Femur (tissue), 1 donor: ENCODE results near the gene TBC1D22B.
A peak's percentile ranks its signal among the peaks of the same experiment; 100 is the strongest.
"Not testable (repeated sequence)": the region's sequence is repeated elsewhere in the genome, so short reads cannot be mapped to it uniquely, and the experiment has no call there.

ENCODE experiments used
- DNase-seq: peaks from one replicate; pipeline ENCODE4 v3.0.0-alpha.2; 2017

The TBC1D22B gene

GRCh38 chr6:37324131-37325033 lies 66.8 kb downstream of the TBC1D22B start:
- no peak for DNase-seq

GRCh38 chr6:37330345-37330744 lies 72.8 kb downstream of the TBC1D22B start:
- not testable (repeated sequence) for DNase-seq

- no peak for DNase-seq
Observed at GRCh38 chr6:37331047-37331446, 73.5 kb downstream of the TBC1D22B start.

- DNase-seq, result no peak
Observed at GRCh38 chr6:37332894-37333293, 75.3 kb downstream of the TBC1D22B start.

- DNase-seq, result no peak
Observed at GRCh38 chr6:37334047-37334446, 76.5 kb downstream of the TBC1D22B start.

- not testable (repeated sequence) for DNase-seq
Observed at GRCh38 chr6:37338317-37338716, 80.7 kb downstream of the TBC1D22B start.

- no peak for DNase-seq
Observed at GRCh38 chr6:37338745-37339255, 81.2 kb downstream of the TBC1D22B start.

- DNase-seq, result no peak
Observed at GRCh38 chr6:37339741-37340638, 82.4 kb downstream of the TBC1D22B start.

- DNase-seq, result no peak
Observed at GRCh38 chr6:37340639-37340943, 83.0 kb downstream of the TBC1D22B start.

- no peak for DNase-seq
Observed at GRCh38 chr6:37343248-37343647, 85.7 kb downstream of the TBC1D22B start.

- no peak for DNase-seq
Observed at GRCh38 chr6:37344308-37344707, 86.7 kb downstream of the TBC1D22B start.

- not testable (repeated sequence) for DNase-seq
Observed at GRCh38 chr6:37345804-37346203, 88.2 kb downstream of the TBC1D22B start.

- no peak for DNase-seq
Observed at GRCh38 chr6:37347177-37347576, 89.6 kb downstream of the TBC1D22B start.

- no peak for DNase-seq
Observed at GRCh38 chr6:37347670-37348111, 90.1 kb downstream of the TBC1D22B start.

GRCh38 chr6:37351027-37351426 lies 93.5 kb downstream of the TBC1D22B start:
- no peak for DNase-seq

- no peak for DNase-seq
Observed at GRCh38 chr6:37352384-37352783, 94.8 kb downstream of the TBC1D22B start.

- peak; percentile 95 for DNase-seq
Observed at GRCh38 chr6:37353761-37354525, 96.4 kb downstream of the TBC1D22B start, which contains the start of gene RNF8. Gene RNF8, plus strand, starts transcription at chr6:37353983. Its CDS starts 182 bp downstream, at chr6:37354165.

- peak; percentile 39 for DNase-seq
Observed at GRCh38 chr6:37354526-37355384, 97.2 kb downstream of the TBC1D22B start.

GRCh38 chr6:37357288-37357687 lies 99.7 kb downstream of the TBC1D22B start:
- no peak for DNase-seq

GRCh38 chr6:37357860-37358259 lies 100.3 kb downstream of the TBC1D22B start:
- DNase-seq, result no peak

- no peak for DNase-seq
Observed at GRCh38 chr6:37359039-37359438, 101.5 kb downstream of the TBC1D22B start.
